IMR-90 (cell line): ENCODE results near the gene TTC31. TPM values are rescaled to one million over a fixed set of nuclear protein-coding genes. Genes with fewer than 3 reads are reported as not detected.

Source experiments
- ATAC-seq: fragments of 200-7000 bp; cut with Tn5 transposase; 2 replicates; pipeline ENCODE4 v1.9.1; 2020; ENCODE audit warnings: low read depth, mild to moderate bottlenecking, moderate library complexity
- BruUV-seq: library from RNA; stranded (reverse); fragments of 400-500 nt; replicated peaks from 2 replicates; lab custom pipeline; 2021; lab: Mats Ljungman, UMichigan
- CTCF ChIA-PET: fragments of 300-600 bp; formaldehyde crosslinking; extraction: SDS; loops from one replicate; lab custom pipeline; 2021; ENCODE audit warnings: antibody characterized with exemption; lab: Yijun Ruan, JAX
- POLR2A ChIA-PET: fragments of 300-600 bp; sonication (Branson Sonifier 250); formaldehyde crosslinking; loops from one replicate; lab custom pipeline; 2022; ENCODE audit warnings: antibody characterized with exemption; ENCODE audit not compliant: unreplicated experiment; lab: Charles Lee
- DNase-seq: peaks from one replicate; pipeline ENCODE4 v3.0.0; 2013
- H2AFZ ChIP-seq: replicated peaks from 2 replicates; pipeline ENCODE3; 2013; ENCODE audit warnings: low read length, mild to moderate bottlenecking; ENCODE audit not compliant: poor library complexity
- H2AK5ac ChIP-seq: 2 replicates; pipeline ENCODE4 v1.6.1; 2013; ENCODE audit warnings: low read depth, low read length, inconsistent platforms
- H2AK9ac ChIP-seq: replicated peaks from 2 replicates; pipeline ENCODE3; 2013; ENCODE audit warnings: mild to moderate bottlenecking, low read depth, low read length, moderate library complexity; ENCODE audit not compliant: poor library complexity
- H2BK120ac ChIP-seq: 2 replicates; pipeline ENCODE4 v1.6.1; 2013; ENCODE audit warnings: low read depth, low read length, inconsistent platforms
- H2BK15ac ChIP-seq: 3 replicates; pipeline ENCODE4 v1.6.1; 2013; ENCODE audit warnings: low read depth, low read length, inconsistent platforms
- H2BK20ac ChIP-seq: 2 replicates; pipeline ENCODE4 v1.6.1; 2013; ENCODE audit warnings: low read depth, mild to moderate bottlenecking, inconsistent platforms, low read length, moderate library complexity
- H2BK5ac ChIP-seq: 2 replicates; pipeline ENCODE4 v1.6.1; 2013; ENCODE audit warnings: mild to moderate bottlenecking, low read depth, low read length, inconsistent platforms; ENCODE audit not compliant: poor library complexity, severe bottlenecking
- H3K14ac ChIP-seq: replicated peaks from 2 replicates; pipeline ENCODE4 v1.6.1; 2013; ENCODE audit warnings: low read depth, low read length, inconsistent platforms
- H3K18ac ChIP-seq: 2 replicates; pipeline ENCODE4 v1.6.1; 2013; ENCODE audit warnings: low read depth, low read length, control low read depth
- H3K23ac ChIP-seq: 2 replicates; pipeline ENCODE4 v1.6.1; 2013; ENCODE audit warnings: low read depth, low read length, inconsistent platforms
- H3K27ac ChIP-seq: 2 replicates; pipeline ENCODE4 v1.5.1; 2013; ENCODE audit warnings: mild to moderate bottlenecking, control low read depth, low read length; ENCODE audit not compliant: insufficient read depth
- H3K27me3 ChIP-seq: 2 replicates; pipeline ENCODE4 v1.6.1; 2013; ENCODE audit warnings: low read length; ENCODE audit not compliant: control insufficient read depth, insufficient read depth
- H3K36me3 ChIP-seq: 2 replicates; pipeline ENCODE4 v1.6.1; 2013; ENCODE audit warnings: low read length, mixed read lengths; ENCODE audit not compliant: control insufficient read depth, insufficient read depth
- H3K4ac ChIP-seq: 2 replicates; pipeline ENCODE4 v1.6.1; 2013; ENCODE audit warnings: low read depth, low read length, inconsistent platforms
- H3K4me1 ChIP-seq: 2 replicates; pipeline ENCODE4 v1.6.1; 2013; ENCODE audit warnings: low read length, mixed read lengths; ENCODE audit not compliant: control insufficient read depth, insufficient read depth
- H3K4me2 ChIP-seq: 2 replicates; pipeline ENCODE4 v1.6.1; 2013; ENCODE audit warnings: low read depth, mild to moderate bottlenecking, control low read depth, low read length, moderate library complexity
- H3K4me3 ChIP-seq: 2 replicates; pipeline ENCODE4 v1.5.1; 2013; ENCODE audit warnings: low read depth, mild to moderate bottlenecking, control low read depth, low read length, moderate library complexity; ENCODE audit not compliant: insufficient read depth
- H3K56ac ChIP-seq: 2 replicates; pipeline ENCODE4 v1.6.1; 2013; ENCODE audit warnings: low read length, inconsistent platforms; ENCODE audit not compliant: insufficient read depth; ENCODE audit errors: extremely low read depth
- H3K79me1 ChIP-seq, 2 experiments: 2 replicates each; pipeline ENCODE4 v1.6.1; 2013; ENCODE audit warnings: low read length in 2 of 2, inconsistent platforms in 1 of 2, low read depth in 1 of 2
- H3K9ac ChIP-seq: 2 replicates; pipeline ENCODE4 v1.6.1; 2013; ENCODE audit warnings: low read depth, low read length, control low read depth
- H3K9me1 ChIP-seq: 2 replicates; pipeline ENCODE4 v1.6.1; 2013; ENCODE audit warnings: low read length, inconsistent platforms; ENCODE audit not compliant: insufficient read depth
- H3K9me3 ChIP-seq: 2 replicates; pipeline ENCODE4 v1.6.1; 2013; ENCODE audit warnings: low read length; ENCODE audit not compliant: control insufficient read depth, insufficient read depth
- H4K20me1 ChIP-seq: 2 replicates; pipeline ENCODE4 v1.6.1; 2013; ENCODE audit warnings: low read length, inconsistent platforms; ENCODE audit not compliant: insufficient read depth
- H4K5ac ChIP-seq: 2 replicates; pipeline ENCODE4 v1.6.1; 2013; ENCODE audit warnings: mild to moderate bottlenecking, low read depth, low read length, control low read depth
- H4K8ac ChIP-seq, 2 experiments: 2 replicates each; pipeline ENCODE4 v1.6.1; 2013; ENCODE audit warnings: low read depth in 2 of 2, low read length in 2 of 2, control low read depth in 1 of 2, inconsistent platforms in 1 of 2
- H4K91ac ChIP-seq: 2 replicates; pipeline ENCODE4 v1.6.1; 2013; ENCODE audit warnings: low read depth, low read length, inconsistent platforms; ENCODE audit not compliant: insufficient read depth
- BHLHE40 ChIP-seq: fragments of 150-350 bp; IDR thresholded peaks from 2 replicates; pipeline ENCODE4 v1.6.1; 2016; ENCODE audit warnings: mild to moderate bottlenecking, low read depth, low read length
- CEBPB ChIP-seq: IDR thresholded peaks from 2 replicates; pipeline ENCODE4 v1.6.1; 2012; ENCODE audit warnings: low read depth, low read length, improper control_type of control experiment
- CHD1 ChIP-seq: IDR thresholded peaks from 2 replicates; pipeline ENCODE4 v1.6.1; 2012; ENCODE audit warnings: low read depth, low read length, improper control_type of control experiment
- ELK1 ChIP-seq: fragments of 150-350 bp; IDR thresholded peaks from 2 replicates; pipeline ENCODE4 v1.6.1; 2016; ENCODE audit warnings: low read depth, mild to moderate bottlenecking, low read length, moderate library complexity, borderline replicate concordance
- FOS ChIP-seq: fragments of 150-350 bp; IDR thresholded peaks from 2 replicates; pipeline ENCODE4 v1.6.1; 2016; ENCODE audit warnings: low read depth, low read length
- MAZ ChIP-seq: IDR thresholded peaks from 2 replicates; pipeline ENCODE4 v1.6.1; 2012; ENCODE audit warnings: low read depth, mild to moderate bottlenecking, low read length, improper control_type of control experiment, moderate library complexity, borderline replicate concordance
- RAD21 ChIP-seq: IDR thresholded peaks from 2 replicates; pipeline ENCODE4 v1.6.1; 2012; ENCODE audit warnings: low read length, improper control_type of control experiment
- RCOR1 ChIP-seq: IDR thresholded peaks from 2 replicates; pipeline ENCODE4 v1.6.1; 2012; ENCODE audit warnings: mild to moderate bottlenecking, low read length, improper control_type of control experiment; ENCODE audit not compliant: insufficient replicate concordance
- RFX5 ChIP-seq: IDR thresholded peaks from 2 replicates; pipeline ENCODE4 v1.8.0; 2012; ENCODE audit warnings: low read depth, mild to moderate bottlenecking, low read length, moderate library complexity
- SMC3 ChIP-seq: fragments of 150-350 bp; IDR thresholded peaks from 2 replicates; pipeline ENCODE4 v1.6.1; 2016; ENCODE audit warnings: low read depth, mild to moderate bottlenecking, antibody characterized with exemption, low read length, moderate library complexity
- USF2 ChIP-seq: fragments of 150-350 bp; IDR thresholded peaks from 2 replicates; pipeline ENCODE4 v1.6.1; 2017; ENCODE audit warnings: mild to moderate bottlenecking, antibody characterized with exemption, low read length, low read depth
- WGBS, 2 experiments: methylation state at CpG; one replicate each; pipeline versions ENCODE4 v1.1.5 to v1.1.7; 2013; ENCODE audit warnings: missing lambda C conversion rate in 2 of 2; ENCODE audit not compliant: insufficient read length in 1 of 2; ENCODE audit errors: extremely low coverage in 2 of 2; 5-methylcytosine and 5-hydroxymethylcytosine counted together
- dilution Hi-C: fragments of 300-500 bp; cut with HindIII; formaldehyde crosslinking; loops from one replicate; pipeline ENCODE4 v1.14.3; 2018; ENCODE audit warnings: low sequenced_read_pairs; ENCODE audit not compliant: unreplicated experiment
- in situ Hi-C: fragments of 300-500 bp; cut with MboI; formaldehyde crosslinking; loops from 3 replicates; pipeline ENCODE4 v1.14.3; 2019; ENCODE audit warnings: low sequenced_read_pairs, inconsistent platforms, mixed read lengths
- intact Hi-C: fragments of 100-400 bp; cut with micrococcal nuclease; formaldehyde crosslinking; loops from 2 replicates; pipeline ENCODE4 v1.10.0; 2022
- polyA plus RNA-seq, 3 experiments: library from polyadenylated mRNA; depleted of rRNA; stranded (reverse); fragments of >200 nt; gene quantifications; 2 replicates each; pipeline ENCODE4 v1.2.3, GENCODE V29; 2012; ENCODE audit warnings: low replicate concordance in 1 of 3
- total RNA-seq: library from RNA; depleted of rRNA; stranded (reverse); fragments of >200 nt; gene quantifications from 2 replicates; pipeline ENCODE4 v1.2.3, GENCODE V29; 2012

The TTC31 gene
- total and polyA plus RNA-seq, 2 of the 4 experiments (the other 2 are of a cell fraction) = 6.3 to 18.8 TPM

- CTCF ChIA-PET = no interaction called here
- intact Hi-C loops = no loop called here
- ATAC-seq = no peak
Observed at GRCh38 chr2:74471332-74472065, 11.4 kb upstream of the TTC31 start.

More at GRCh38 chr2:74471332-74472065, 11.4 kb upstream of the TTC31 start:
- H3K14ac ChIP-seq = peak overlapping the region; percentile 96; the same call in 1 of the 2 replicates
- no peaks in the 10 kb centered on the region for H3K9me1 ChIP-seq
- H3K27ac ChIP-seq = peak overlapping the region; percentile 91
- H3K4me1 ChIP-seq = peaks cover 4% of the 10 kb centered on the region; the same call in 1 of the 2 replicates
- peak overlapping the region; percentile 77 for H3K4me3 ChIP-seq
- dilution Hi-C loops (no loop called here), in situ Hi-C loops (no loop called here)
- no TSS peak for BruUV-seq
- H2AK9ac ChIP-seq = peak overlapping the region; percentile 4
- H4K91ac ChIP-seq = 0 out of 2 replicates have a peak overlapping the region, but pooled peaks have one; percentile 87
- peaks cover 15% of the 10 kb centered on the region for H3K36me3 ChIP-seq
- H3K9ac ChIP-seq = peak overlapping the region; percentile 93
- peaks cover 3 to 26% of the 10 kb centered on the region in 2 experiments; a peak in 2 of 4 replicates for H3K79me1 ChIP-seq
- H4K8ac ChIP-seq = peak overlapping the region; percentile 97 to 98
- peak overlapping the region; percentile 34 for H2BK5ac ChIP-seq
- H3K4ac ChIP-seq = peak overlapping the region; percentile 95
- H3K56ac ChIP-seq = peak overlapping the region; percentile 84
- no peaks in the 10 kb centered on the region for H3K9me3 ChIP-seq
- H2BK20ac ChIP-seq = no peak overlapping the region
- no peaks in the 10 kb centered on the region for H4K20me1 ChIP-seq
- DNase-seq = no peak
- no peak overlapping the region for H2AK5ac ChIP-seq
- peak overlapping the region; percentile 16; the same call in 1 of the 2 replicates for H3K18ac ChIP-seq
- H3K4me2 ChIP-seq = peak overlapping the region; percentile 89
- no peak overlapping the region for H2BK120ac ChIP-seq
- TF ChIP-seq BHLHE40 (no peak), SMC3 (no peak), CHD1 (no peak), RFX5 (no peak), ELK1 (no peak), RCOR1 (no peak), USF2 (no peak), FOS (no peak), MAZ (no peak), RAD21 (no peak), CEBPB (no peak)
- peak overlapping the region; percentile 65; the same call in 1 of the 2 replicates for H3K23ac ChIP-seq
- H4K5ac ChIP-seq = peak overlapping the region; percentile 95
- H3K27me3 ChIP-seq = no peaks in the 10 kb centered on the region
- POLR2A ChIA-PET = no interaction called here
- no peak overlapping the region for H2BK15ac ChIP-seq
- no peak overlapping the region for H2AFZ ChIP-seq
- WGBS, 2 experiments = 50% methylated on average over 4 of the region's 16 CpGs; no CpG with 5 or more reads in 1 of the 2 experiments
